ENCODE results near the gene DDIT4. TPM values are rescaled to one million over a fixed set of nuclear protein-coding genes. Genes with fewer than 3 reads are reported as not detected.
"Not testable (repeated sequence)": the region's sequence is repeated elsewhere in the genome, so short reads cannot be mapped to it uniquely, and the experiment has no call there.

DDIT4 gene
- total RNA-seq, 2 experiments from 2014 or later = 1,071 to 1,096 TPM

DNA sequence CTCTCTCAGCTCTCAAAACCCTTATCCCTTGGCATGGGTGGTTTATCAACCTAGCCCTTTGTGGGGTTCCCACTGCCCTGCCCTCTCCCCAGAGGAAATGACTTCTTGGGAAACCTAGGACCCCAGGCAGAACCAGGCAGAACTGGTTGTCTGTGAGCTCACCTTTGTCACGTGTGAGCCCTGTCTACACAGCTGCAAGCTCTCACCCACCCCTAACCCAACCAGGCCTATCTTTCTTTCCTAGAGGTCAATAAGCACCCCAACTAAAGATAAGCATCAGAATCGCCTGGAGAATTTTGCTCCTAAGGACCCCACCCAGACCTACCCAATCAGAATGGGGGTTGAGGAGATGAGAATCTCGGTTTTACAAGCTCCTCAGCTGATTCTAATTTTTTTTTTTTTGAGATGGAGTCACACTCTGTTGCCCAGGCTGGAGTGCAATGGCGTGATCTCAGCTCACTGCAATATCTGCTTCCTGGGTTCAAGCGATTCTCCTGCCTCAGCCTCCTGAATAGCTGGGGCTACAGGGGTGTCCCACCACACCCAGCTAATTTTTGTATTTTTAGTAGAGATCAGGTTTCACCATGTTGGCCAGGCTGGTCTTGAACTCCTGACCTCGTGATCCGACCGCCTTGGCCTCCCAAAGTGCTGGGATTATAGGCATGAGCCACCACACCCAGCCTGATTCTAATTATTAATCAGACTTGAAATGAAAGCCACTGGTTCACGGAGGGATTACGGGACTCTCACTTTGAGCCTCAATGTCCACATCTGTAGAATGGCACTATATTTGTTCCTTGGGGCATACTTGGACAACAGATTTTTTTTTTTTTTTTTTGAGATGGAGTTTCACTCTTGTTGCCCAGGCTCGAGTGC is 7.5 kb upstream of the DDIT4 start:
- Mint-ChIP-seq H3K27ac (peak overlapping the region; percentile 20), H3K27me3 (no peaks in the 10 kb centered on the region), H3K36me3 (ENCODE audit: low read depth) (no peaks in the 10 kb centered on the region), H3K9me3 (no peaks in the 10 kb centered on the region), H3K4me1 (ENCODE audit: low read depth) (peaks cover 29% of the 10 kb centered on the region), H3K4me3 (no peak overlapping the region)
- DNase-seq (no peak), ATAC-seq (no peak)
- CTCF ChIA-PET = interaction anchor here (1.2 to 4.2 kb wide), 3 partner anchors 9 to 71 kb away, joined by 3 to 18 read pairs (median 4); partner anchors contain the start of gene DDIT4
- TF ChIP-seq, protein P1, sequence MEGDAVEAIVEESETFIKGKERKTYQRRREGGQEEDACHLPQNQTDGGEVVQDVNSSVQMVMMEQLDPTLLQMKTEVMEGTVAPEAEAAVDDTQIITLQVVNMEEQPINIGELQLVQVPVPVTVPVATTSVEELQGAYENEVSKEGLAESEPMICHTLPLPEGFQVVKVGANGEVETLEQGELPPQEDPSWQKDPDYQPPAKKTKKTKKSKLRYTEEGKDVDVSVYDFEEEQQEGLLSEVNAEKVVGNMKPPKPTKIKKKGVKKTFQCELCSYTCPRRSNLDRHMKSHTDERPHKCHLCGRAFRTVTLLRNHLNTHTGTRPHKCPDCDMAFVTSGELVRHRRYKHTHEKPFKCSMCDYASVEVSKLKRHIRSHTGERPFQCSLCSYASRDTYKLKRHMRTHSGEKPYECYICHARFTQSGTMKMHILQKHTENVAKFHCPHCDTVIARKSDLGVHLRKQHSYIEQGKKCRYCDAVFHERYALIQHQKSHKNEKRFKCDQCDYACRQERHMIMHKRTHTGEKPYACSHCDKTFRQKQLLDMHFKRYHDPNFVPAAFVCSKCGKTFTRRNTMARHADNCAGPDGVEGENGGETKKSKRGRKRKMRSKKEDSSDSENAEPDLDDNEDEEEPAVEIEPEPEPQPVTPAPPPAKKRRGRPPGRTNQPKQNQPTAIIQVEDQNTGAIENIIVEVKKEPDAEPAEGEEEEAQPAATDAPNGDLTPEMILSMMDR (IDR thresholded peaks at IDR 0.05) = no peak
- intact Hi-C loops (cut with micrococcal nuclease) = no loop called here
- POLR2A ChIA-PET = interaction anchor here (0.7 to 1.9 kb wide), 7 partner anchors 9 to 180 kb away, joined by 3 to 7 read pairs (median 3); no protein-coding TSS in a partner anchor

- Mint-ChIP-seq H3K27me3 (no peaks in the 10 kb centered on the region), H3K27ac (no peak overlapping the region), H3K9me3 (no peaks in the 10 kb centered on the region), H3K36me3 (ENCODE audit: low read depth) (no peaks in the 10 kb centered on the region), H3K4me1 (ENCODE audit: low read depth) (peaks cover 27% of the 10 kb centered on the region), H3K4me3 (no peak overlapping the region)
- intact Hi-C loops (cut with micrococcal nuclease) = no loop called here
- POLR2A ChIA-PET = interaction anchor here (1.6 to 1.9 kb wide), 2 partner anchors 8 to 180 kb away, joined by 3 to 7 read pairs; no protein-coding TSS in a partner anchor
- DNase-seq (no peak), ATAC-seq (no peak)
- TF ChIP-seq, protein P1 (IDR thresholded peaks at IDR 0.05) = no peak
- CTCF ChIA-PET = interaction anchor here (1.2 to 4.2 kb wide), 3 partner anchors 8 to 70 kb away, joined by 3 to 18 read pairs (median 4); partner anchors contain the start of gene DDIT4
These were observed 6.3 kb upstream of the DDIT4 start for GRCh38 chr10:72267381-72267780.

GRCh38 chr10:72267819-72268399 is 5.8 kb upstream of the DDIT4 start:
- no peaks in the 10 kb centered on the region for H3K36me3 Mint-ChIP-seq (ENCODE audit: low read depth)
- no peaks in the 10 kb centered on the region for H3K9me3 Mint-ChIP-seq
- no peaks in the 10 kb centered on the region for H3K27me3 Mint-ChIP-seq
- H3K4me3 Mint-ChIP-seq = no peak overlapping the region
- POLR2A ChIA-PET = interaction anchor here (1.6 kb wide), 1 partner anchor 180 kb away, joined by 3 read pairs; no protein-coding TSS in a partner anchor
- no peak for DNase-seq
- no peak overlapping the region for H3K27ac Mint-ChIP-seq
- ATAC-seq = no peak
- CTCF ChIA-PET = interaction anchor here (1.2 kb wide), 1 partner anchor 14 kb away, joined by 3 read pairs; no protein-coding TSS in a partner anchor
- TF ChIP-seq, protein P1 (IDR thresholded peaks at IDR 0.05) = no peak
- intact Hi-C loops (cut with micrococcal nuclease) = no loop called here
- H3K4me1 Mint-ChIP-seq (ENCODE audit: low read depth) = peaks cover 31% of the 10 kb centered on the region

GRCh38 chr10:72268475-72269200 is 5.1 kb upstream of the DDIT4 start:
- ChIA-PET CTCF (interaction anchor here (0.7 to 1.1 kb wide), 2 partner anchors 7 to 15 kb away, joined by 3 to 4 read pairs; no protein-coding TSS in a partner anchor), POLR2A (interaction anchor here (1.3 kb wide), 1 partner anchor 180 kb away, joined by 3 read pairs; the partner anchor contains the start of gene SPOCK2)
- H3K27me3 Mint-ChIP-seq; H3K4me3 Mint-ChIP-seq; intact Hi-C loops (cut with micrococcal nuclease); H3K36me3 Mint-ChIP-seq (ENCODE audit: low read depth); H3K9me3 Mint-ChIP-seq; ATAC-seq; H3K27ac Mint-ChIP-seq; DNase-seq: not testable (repeated sequence)
- peaks cover 27% of the 10 kb centered on the region for H3K4me1 Mint-ChIP-seq (ENCODE audit: low read depth)

Measured in activated CD8-positive, alpha-beta T cell treated with anti-CD3 and anti-CD28 coated beads for 36 hours (primary cell).